ENCODE results near the gene ZNF862.

The ZNF862 gene

GRCh38 chr7:149816267-149816751 is 21.9 kb upstream of the ZNF862 start:
- no peaks in the 10 kb centered on the region for H3K4me1 Mint-ChIP-seq (ENCODE audit: low read depth)
- no peaks in the 10 kb centered on the region for H3K36me3 Mint-ChIP-seq (ENCODE audit: low read depth)
- intact Hi-C loops (cut with micrococcal nuclease), result no loop called here
- no peaks in the 10 kb centered on the region for H3K9me3 Mint-ChIP-seq
- no peak overlapping the region for H3K27ac Mint-ChIP-seq
- H3K4me3 Mint-ChIP-seq, result no peak overlapping the region
- no peaks in the 10 kb centered on the region for H3K27me3 Mint-ChIP-seq

- Mint-ChIP-seq H3K27me3 (no peaks in the 10 kb centered on the region), H3K36me3 (ENCODE audit: low read depth) (no peaks in the 10 kb centered on the region)
- intact Hi-C loops (cut with micrococcal nuclease), result no loop called here
Measured at GRCh38 chr7:149816794-149817193, 21.4 kb upstream of the ZNF862 start.

GRCh38 chr7:149817301-149817771 is 20.8 kb upstream of the ZNF862 start:
- Mint-ChIP-seq H3K9me3 (no peaks in the 10 kb centered on the region), H3K4me3 (no peak overlapping the region), H3K36me3 (ENCODE audit: low read depth) (no peaks in the 10 kb centered on the region), H3K4me1 (ENCODE audit: low read depth) (no peaks in the 10 kb centered on the region), H3K27ac (no peak overlapping the region), H3K27me3 (no peaks in the 10 kb centered on the region)
- intact Hi-C loops (cut with micrococcal nuclease), result no loop called here

More at GRCh38 chr7:149816794-149817193, 21.4 kb upstream of the ZNF862 start:
- no peak overlapping the region for H3K4me3 Mint-ChIP-seq
- no peak overlapping the region for H3K27ac Mint-ChIP-seq
- no peaks in the 10 kb centered on the region for H3K4me1 Mint-ChIP-seq (ENCODE audit: low read depth)
- H3K9me3 Mint-ChIP-seq, result no peaks in the 10 kb centered on the region

GRCh38 chr7:149817836-149818535 is 20.2 kb upstream of the ZNF862 start:
- H3K27ac Mint-ChIP-seq, result no peak overlapping the region
- no peak overlapping the region for H3K4me3 Mint-ChIP-seq
- H3K27me3 Mint-ChIP-seq, result no peaks in the 10 kb centered on the region
- H3K4me1 Mint-ChIP-seq (ENCODE audit: low read depth), result no peaks in the 10 kb centered on the region
- H3K9me3 Mint-ChIP-seq, result no peaks in the 10 kb centered on the region
- intact Hi-C loops (cut with micrococcal nuclease), result no loop called here
- H3K36me3 Mint-ChIP-seq (ENCODE audit: low read depth), result no peaks in the 10 kb centered on the region

GRCh38 chr7:149818536-149818840 is 19.7 kb upstream of the ZNF862 start:
- H3K4me1 Mint-ChIP-seq (ENCODE audit: low read depth), result no peaks in the 10 kb centered on the region
- H3K36me3 Mint-ChIP-seq (ENCODE audit: low read depth), result no peaks in the 10 kb centered on the region
- H3K4me3 Mint-ChIP-seq, result no peak overlapping the region
- H3K27ac Mint-ChIP-seq, result no peak overlapping the region
- intact Hi-C loops (cut with micrococcal nuclease), result no loop called here
- no peaks in the 10 kb centered on the region for H3K27me3 Mint-ChIP-seq
- H3K9me3 Mint-ChIP-seq, result no peaks in the 10 kb centered on the region

- Mint-ChIP-seq H3K27ac (no peak overlapping the region), H3K27me3 (no peaks in the 10 kb centered on the region), H3K4me3 (no peak overlapping the region), H3K9me3 (no peaks in the 10 kb centered on the region), H3K36me3 (ENCODE audit: low read depth) (no peaks in the 10 kb centered on the region), H3K4me1 (ENCODE audit: low read depth) (no peaks in the 10 kb centered on the region)
- intact Hi-C loops (cut with micrococcal nuclease), result no loop called here
Measured at GRCh38 chr7:149819141-149819960, 18.8 kb upstream of the ZNF862 start.

- Mint-ChIP-seq H3K4me1 (ENCODE audit: low read depth) (no peaks in the 10 kb centered on the region), H3K27me3 (no peaks in the 10 kb centered on the region), H3K9me3 (no peaks in the 10 kb centered on the region), H3K4me3 (no peak overlapping the region), H3K36me3 (ENCODE audit: low read depth) (no peaks in the 10 kb centered on the region), H3K27ac (no peak overlapping the region)
- intact Hi-C loops (cut with micrococcal nuclease), result no loop called here
Measured at GRCh38 chr7:149819961-149820340, 18.2 kb upstream of the ZNF862 start.

- intact Hi-C loops (cut with micrococcal nuclease), result no loop called here
- Mint-ChIP-seq H3K4me1 (ENCODE audit: low read depth) (no peaks in the 10 kb centered on the region), H3K9me3 (no peaks in the 10 kb centered on the region), H3K27ac (no peak overlapping the region), H3K36me3 (ENCODE audit: low read depth) (no peaks in the 10 kb centered on the region), H3K27me3 (no peaks in the 10 kb centered on the region), H3K4me3 (no peak overlapping the region)
Measured at GRCh38 chr7:149820622-149821190, 17.5 kb upstream of the ZNF862 start.

GRCh38 chr7:149821191-149822148 is 16.7 kb upstream of the ZNF862 start:
- H3K27ac Mint-ChIP-seq, result no peak overlapping the region
- no peaks in the 10 kb centered on the region for H3K36me3 Mint-ChIP-seq (ENCODE audit: low read depth)
- H3K9me3 Mint-ChIP-seq, result no peaks in the 10 kb centered on the region
- H3K4me3 Mint-ChIP-seq, result no peak overlapping the region
- H3K4me1 Mint-ChIP-seq (ENCODE audit: low read depth), result no peaks in the 10 kb centered on the region
- intact Hi-C loops (cut with micrococcal nuclease), result no loop called here
- H3K27me3 Mint-ChIP-seq, result no peaks in the 10 kb centered on the region

- Mint-ChIP-seq H3K4me3 (no peak overlapping the region), H3K27ac (no peak overlapping the region), H3K27me3 (no peaks in the 10 kb centered on the region), H3K4me1 (ENCODE audit: low read depth) (no peaks in the 10 kb centered on the region), H3K9me3 (no peaks in the 10 kb centered on the region), H3K36me3 (ENCODE audit: low read depth) (no peaks in the 10 kb centered on the region)
- intact Hi-C loops (cut with micrococcal nuclease), result no loop called here
Measured at GRCh38 chr7:149822353-149822943, 15.7 kb upstream of the ZNF862 start.

- Mint-ChIP-seq H3K27ac (no peak overlapping the region), H3K9me3 (no peaks in the 10 kb centered on the region), H3K4me3 (no peak overlapping the region), H3K4me1 (ENCODE audit: low read depth) (no peaks in the 10 kb centered on the region), H3K36me3 (ENCODE audit: low read depth) (no peaks in the 10 kb centered on the region), H3K27me3 (no peaks in the 10 kb centered on the region)
- intact Hi-C loops (cut with micrococcal nuclease), result no loop called here
Measured at GRCh38 chr7:149823191-149823630, 15.0 kb upstream of the ZNF862 start.

- Mint-ChIP-seq H3K4me3 (no peak overlapping the region), H3K27me3 (no peaks in the 10 kb centered on the region), H3K9me3 (no peaks in the 10 kb centered on the region), H3K27ac (no peak overlapping the region), H3K4me1 (ENCODE audit: low read depth) (no peaks in the 10 kb centered on the region), H3K36me3 (ENCODE audit: low read depth) (no peaks in the 10 kb centered on the region)
- intact Hi-C loops (cut with micrococcal nuclease), result no loop called here
Measured at GRCh38 chr7:149823631-149824199, 14.5 kb upstream of the ZNF862 start.

GRCh38 chr7:149824301-149824741 is 13.9 kb upstream of the ZNF862 start:
- H3K27me3 Mint-ChIP-seq, result no peaks in the 10 kb centered on the region
- intact Hi-C loops (cut with micrococcal nuclease), result no loop called here
- no peaks in the 10 kb centered on the region for H3K4me1 Mint-ChIP-seq (ENCODE audit: low read depth)
- no peaks in the 10 kb centered on the region for H3K9me3 Mint-ChIP-seq
- no peak overlapping the region for H3K27ac Mint-ChIP-seq
- H3K4me3 Mint-ChIP-seq, result no peak overlapping the region
- H3K36me3 Mint-ChIP-seq (ENCODE audit: low read depth), result no peaks in the 10 kb centered on the region

Measured in dendritic cell treated with granulocyte-macrophage colony-stimulating factor and Interleukin-4, amounts not matched to agents 40 ng/mL and 50 ng/mL, for 4 days (primary cell).